PFSK-1 (cell line): ENCODE results near the gene CDKN2B.

Experiments used
- FOXP2 ChIP-seq: optimal IDR thresholded peaks from 2 replicates; pipeline ENCODE3; 2011; ENCODE audit warnings: borderline replicate concordance, control low read depth, inconsistent platforms; ENCODE audit not compliant: insufficient read depth; ENCODE audit errors: extremely low read length, extremely low read depth
- POLR2AphosphoS5 ChIP-seq: IDR thresholded peaks from 2 replicates; pipeline ENCODE4 v1.6.1; 2012; ENCODE audit warnings: low read depth, mild to moderate bottlenecking, control low read depth, low read length, moderate library complexity
- REST ChIP-seq, 2 experiments: IDR thresholded peaks; 2 replicates each; pipeline versions ENCODE4 v1.6.1 to v1.8.0; 2011 to 2012; ENCODE audit warnings: low read depth in 2 of 2, low read length in 2 of 2, control low read depth in 1 of 2, inconsistent platforms in 1 of 2, mild to moderate bottlenecking in 1 of 2, moderate library complexity in 1 of 2; ENCODE audit not compliant: insufficient read depth in 1 of 2
- SIN3A ChIP-seq: IDR thresholded peaks from 2 replicates; pipeline ENCODE4 v1.6.1; 2012; ENCODE audit warnings: mild to moderate bottlenecking, low read length, moderate library complexity, borderline replicate concordance; ENCODE audit not compliant: insufficient read depth
- TAF1 ChIP-seq: IDR thresholded peaks from 2 replicates; pipeline ENCODE4 v1.6.1; 2012; ENCODE audit warnings: low read length, control low read depth, borderline replicate concordance; ENCODE audit not compliant: insufficient read depth

The CDKN2B gene

GRCh38 chr9:21984101-21984500 lies 25.0 kb downstream of the CDKN2B start:
- no peak for TF ChIP-seq FOXP2

GRCh38 chr9:21983561-21983935 lies 25.6 kb downstream of the CDKN2B start:
- TF ChIP-seq REST (IDR thresholded peaks at IDR 0.05; ENCODE audit: insufficient read depth in 1 of 2, low read depth in 2 of 2, low read length in 2 of 2) (no peak), POLR2AphosphoS5 (no peak), FOXP2 (no peak), SIN3A (no peak), TAF1 (no peak)

GRCh38 chr9:21982861-21983560 lies 26.1 kb downstream of the CDKN2B start:
- no peak for TF ChIP-seq TAF1

GRCh38 chr9:21982391-21982790 lies 26.7 kb downstream of the CDKN2B start:
- TF ChIP-seq POLR2AphosphoS5 (no peak), TAF1 (no peak), FOXP2 (no peak)

GRCh38 chr9:21976334-21976875 lies 32.7 kb downstream of the CDKN2B start:
- no peak for TF ChIP-seq SIN3A
- TF ChIP-seq TAF1: no peak
- no peak for TF ChIP-seq FOXP2
- no peak for TF ChIP-seq REST (IDR thresholded peaks at IDR 0.05; ENCODE audit: insufficient read depth in 1 of 2, low read depth in 2 of 2, low read length in 2 of 2)
- no peak for TF ChIP-seq POLR2AphosphoS5

GRCh38 chr9:21974722-21975409 lies 34.2 kb downstream of the CDKN2B start:
- TF ChIP-seq SIN3A (peak; percentile 76; the same call in 1 of the 2 replicates), POLR2AphosphoS5 (peak; percentile 27; the same call in 1 of the 2 replicates), FOXP2 (peak; percentile 25), REST (IDR thresholded peaks at IDR 0.05; ENCODE audit: insufficient read depth in 1 of 2, low read depth in 2 of 2, low read length in 2 of 2) (no peak), TAF1 (no peak)
